ENCODE results near the gene INAFM1.

The INAFM1 gene

GRCh38 chr19:47274071-47274890 is at the start of gene INAFM1:
Gene INAFM1 (plus strand): TSS chr19:47274885. CDS start chr19:47274920, 35 bp downstream.
- DNase-seq = peak; percentile 82

DNA sequence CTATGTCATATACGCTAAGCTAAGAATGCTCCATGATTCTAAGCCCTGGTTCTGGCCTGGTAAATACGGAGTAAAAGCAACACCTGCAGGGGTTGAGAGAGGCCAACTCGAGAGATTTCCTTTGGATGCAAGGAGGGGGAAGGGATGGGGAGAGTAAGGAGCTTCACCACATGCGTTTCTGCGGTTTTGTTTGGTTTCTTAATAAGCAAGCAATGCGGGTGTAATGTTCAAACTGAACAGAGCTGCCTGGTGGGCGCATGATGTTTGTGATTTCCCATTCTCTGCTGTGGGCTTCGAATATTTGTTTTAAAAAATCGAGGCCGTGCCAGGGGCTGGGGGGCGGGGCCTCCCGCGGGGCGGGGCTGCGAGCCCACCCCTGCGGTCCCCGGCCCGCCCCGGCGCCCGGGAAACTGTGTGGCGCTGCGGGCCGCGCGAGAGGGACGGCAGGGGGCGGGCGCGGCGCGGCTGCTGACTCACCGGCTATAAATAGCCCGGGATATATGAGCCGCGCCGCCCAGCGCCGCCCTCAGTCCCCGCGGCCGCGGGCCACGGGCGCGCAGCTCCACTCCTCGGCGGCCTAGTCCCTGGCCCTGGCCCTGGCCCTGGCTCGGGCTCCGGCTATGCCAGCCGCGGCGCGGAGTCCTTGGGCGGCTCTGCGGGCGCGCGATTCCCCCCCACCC is 48.8 kb upstream of the INAFM1 start:
- no peak for DNase-seq

DNA sequence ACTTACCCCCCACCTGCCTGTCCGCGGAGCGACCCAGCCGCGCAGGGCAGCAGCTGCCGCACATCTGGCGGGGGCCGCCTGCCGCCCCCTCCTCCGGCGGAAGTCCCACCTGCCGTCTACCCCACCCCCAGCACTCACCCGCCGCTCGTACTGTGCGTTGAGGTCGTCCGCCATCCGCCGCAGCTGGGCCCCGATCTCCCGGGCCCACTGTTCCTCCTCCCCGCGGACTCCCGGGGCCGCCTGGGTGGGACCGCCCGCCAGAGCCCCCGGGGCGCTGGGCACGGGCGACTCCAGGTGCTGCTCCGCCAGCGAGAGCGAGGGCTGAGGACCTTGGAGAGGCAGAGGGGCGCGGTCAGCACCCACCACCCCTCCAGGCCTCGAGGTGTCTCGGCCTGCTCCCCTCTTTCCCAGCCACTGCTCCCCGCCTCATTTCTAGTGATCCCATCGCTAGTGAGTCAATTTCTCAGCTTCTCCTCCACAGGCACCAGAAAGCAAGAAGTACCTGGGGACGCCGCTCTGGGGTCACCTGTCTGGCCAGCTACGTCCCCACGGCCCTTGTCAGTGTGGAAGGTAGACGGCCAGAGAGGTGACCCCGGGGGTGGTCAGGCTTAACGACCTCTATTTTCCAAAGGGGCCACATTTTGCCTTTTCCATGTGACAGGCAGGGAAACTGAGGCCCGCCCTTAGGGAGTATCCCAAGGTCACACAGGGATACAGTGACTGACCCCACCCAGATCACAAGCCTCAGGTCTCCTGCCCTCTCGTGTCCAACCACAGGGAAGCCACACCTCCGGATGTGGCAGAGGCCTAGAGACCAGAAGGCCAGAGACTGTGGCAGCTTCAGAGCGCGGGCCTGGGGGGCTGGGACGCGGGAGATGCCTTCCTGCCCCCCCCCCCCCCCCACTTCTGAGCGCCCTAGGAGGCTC is 48.0 kb upstream of the INAFM1 start:
- no peak for DNase-seq

DNA sequence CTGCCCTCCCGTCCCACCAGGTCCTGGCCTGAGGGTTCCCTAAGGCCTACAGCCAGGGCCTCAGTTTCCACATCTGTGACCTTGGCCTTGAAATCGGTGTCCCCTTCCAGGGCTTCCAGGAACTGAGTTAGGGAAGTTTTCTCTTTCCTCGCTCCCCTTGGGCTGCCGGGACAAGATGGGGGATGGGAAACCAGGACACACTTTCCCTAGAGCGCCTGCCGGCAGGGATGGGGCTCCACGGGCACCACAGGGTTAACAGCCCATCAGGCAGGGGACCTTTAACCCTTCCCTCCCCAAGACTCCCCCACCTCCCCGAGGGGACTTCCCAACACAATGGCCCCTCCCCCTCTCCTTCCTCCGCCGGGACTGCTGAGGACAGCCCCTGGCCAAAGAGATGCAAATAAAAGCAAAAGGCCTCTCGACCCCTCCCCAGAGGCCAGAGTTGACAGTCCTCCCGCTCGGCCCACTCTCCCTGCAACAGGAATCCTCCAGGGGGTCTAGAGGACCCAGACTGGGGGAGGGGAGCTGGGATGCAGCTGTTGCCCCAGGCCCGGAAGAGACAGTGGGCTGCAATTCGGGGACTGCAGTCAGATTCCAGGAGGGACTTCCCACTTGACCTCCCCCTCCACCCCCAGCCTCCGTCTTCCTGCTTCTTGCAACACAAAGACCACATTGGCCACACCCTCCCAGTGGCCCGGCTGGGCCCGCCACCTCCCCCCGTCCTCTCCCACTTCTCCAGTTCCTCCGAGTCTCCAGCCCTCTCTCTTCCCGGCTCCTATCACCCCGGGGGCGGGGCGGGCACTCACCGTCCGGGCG is 47.1 kb upstream of the INAFM1 start:
- DNase-seq = peak; percentile 66

- no peak for DNase-seq
Observed at GRCh38 chr19:47228168-47228936, 46.3 kb upstream of the INAFM1 start.

DNA sequence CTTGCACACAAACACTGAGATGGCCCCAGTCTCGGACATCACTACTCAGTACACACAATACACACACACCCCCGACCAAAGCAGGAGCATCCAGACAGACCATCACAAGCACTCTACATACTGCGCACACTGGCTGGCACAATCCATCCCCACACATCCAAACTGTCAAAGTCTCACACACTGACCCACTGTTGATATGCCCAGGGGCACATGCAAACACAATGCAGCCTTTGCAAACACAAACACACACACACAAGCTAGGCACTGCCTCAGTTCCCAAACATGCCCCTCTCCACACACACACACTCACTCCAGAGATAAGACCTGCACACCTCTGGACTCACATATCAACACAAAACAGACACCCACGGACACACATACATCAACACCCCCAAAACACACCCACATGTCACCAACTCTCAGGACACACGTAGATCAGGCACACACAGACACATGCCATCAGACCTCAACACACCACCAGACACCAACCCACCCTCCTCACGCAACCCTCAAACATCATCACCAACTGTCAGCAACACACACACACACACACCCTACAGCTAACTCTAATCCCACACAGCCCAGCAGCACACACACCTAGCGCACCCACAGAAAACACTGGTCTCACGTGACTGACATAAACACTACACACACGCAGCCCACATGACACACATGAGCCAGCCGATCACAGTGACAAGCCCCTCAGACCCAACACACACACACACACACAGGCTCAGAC is 45.6 kb upstream of the INAFM1 start:
- DNase-seq = no peak

- no peak for DNase-seq
Observed at GRCh38 chr19:47229676-47230053, 45.0 kb upstream of the INAFM1 start.

- DNase-seq = no peak
Observed at GRCh38 chr19:47230054-47230920, 44.4 kb upstream of the INAFM1 start.

GRCh38 chr19:47230921-47231214 is 43.8 kb upstream of the INAFM1 start, which contains the start of gene BBC3:
Gene BBC3 (minus strand): TSS chr19:47231199. CDS start chr19:47228431, 2,768 bp downstream.
- DNase-seq = no peak

DNA sequence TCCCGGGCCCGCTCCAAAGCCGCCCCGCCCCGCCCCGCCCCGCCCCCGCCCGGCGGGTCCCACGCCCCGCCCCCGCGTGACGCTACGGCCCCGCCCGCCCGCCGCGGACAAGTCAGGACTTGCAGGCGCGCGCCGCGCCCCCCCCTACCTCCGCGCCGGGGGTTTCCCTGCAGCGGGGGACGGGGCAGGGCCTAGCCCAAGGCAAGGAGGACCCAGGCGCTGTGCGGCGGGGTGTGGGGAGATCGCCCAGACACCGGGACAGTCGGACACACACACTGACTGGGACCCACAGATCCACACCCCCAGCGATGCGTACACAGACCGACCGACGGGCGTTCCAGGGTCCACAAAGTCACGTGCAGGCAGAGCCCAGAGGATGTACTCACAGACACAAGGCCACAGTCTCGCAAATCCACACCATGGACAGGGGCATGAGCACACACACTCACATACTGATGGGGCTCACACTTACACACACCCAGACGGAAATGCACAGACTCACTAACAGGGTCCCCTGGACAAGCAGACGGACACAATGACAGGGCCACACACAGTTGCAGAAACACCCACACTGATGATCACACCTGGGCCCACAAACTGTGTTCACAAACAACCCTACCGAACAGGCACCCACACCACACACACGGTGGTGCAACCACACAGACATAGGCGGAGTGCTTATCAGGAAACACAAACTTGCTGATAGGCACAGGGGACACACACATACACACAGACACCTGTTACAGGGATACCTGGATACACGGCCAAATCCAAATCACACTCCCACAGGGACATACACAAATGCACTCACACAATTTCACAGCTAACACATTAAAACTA is 43.2 kb upstream of the INAFM1 start:
- DNase-seq = peak; percentile 68

DNA sequence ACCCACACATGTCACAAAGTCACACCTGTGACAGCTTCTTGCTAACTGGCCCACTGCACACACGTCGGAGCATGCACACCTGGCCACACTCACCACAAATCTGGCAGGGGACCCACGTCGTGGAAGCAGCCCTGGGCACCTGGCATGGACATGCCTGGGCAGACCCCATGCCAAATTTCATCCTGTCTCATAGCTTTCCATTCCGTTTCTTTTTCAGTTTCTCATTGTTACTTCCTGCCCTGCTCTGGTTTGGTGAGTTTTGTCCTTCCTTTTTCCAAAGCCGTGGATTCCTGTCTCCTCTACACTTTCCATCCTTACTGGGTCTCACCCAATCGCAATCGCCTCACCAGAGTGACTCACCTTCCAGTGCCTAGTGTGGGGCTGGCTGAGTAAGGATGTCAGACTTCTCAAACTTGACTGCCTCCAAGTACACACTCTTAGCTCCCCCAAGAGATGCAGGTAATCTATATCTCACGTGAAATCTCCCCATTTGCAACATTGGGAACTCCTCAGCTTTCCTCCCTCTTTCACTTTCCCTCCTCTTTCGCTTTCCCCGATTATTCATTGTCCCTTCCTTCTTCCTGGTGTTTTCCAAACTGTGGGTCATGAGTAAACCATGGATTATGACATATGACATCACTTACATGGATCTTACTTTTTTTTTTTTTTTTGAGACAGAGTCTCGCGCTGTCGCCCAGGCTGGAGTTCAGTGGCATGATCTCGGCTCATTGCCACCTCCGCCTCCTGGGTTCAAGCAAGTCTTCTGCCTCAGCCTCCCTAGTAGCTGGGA is 42.1 kb upstream of the INAFM1 start:
- peak; percentile 75 for DNase-seq

GRCh38 chr19:47236072-47236675 is 38.5 kb upstream of the INAFM1 start:
- no peak for DNase-seq

- no peak for DNase-seq
Observed at GRCh38 chr19:47239152-47239551, 35.5 kb upstream of the INAFM1 start.

DNA sequence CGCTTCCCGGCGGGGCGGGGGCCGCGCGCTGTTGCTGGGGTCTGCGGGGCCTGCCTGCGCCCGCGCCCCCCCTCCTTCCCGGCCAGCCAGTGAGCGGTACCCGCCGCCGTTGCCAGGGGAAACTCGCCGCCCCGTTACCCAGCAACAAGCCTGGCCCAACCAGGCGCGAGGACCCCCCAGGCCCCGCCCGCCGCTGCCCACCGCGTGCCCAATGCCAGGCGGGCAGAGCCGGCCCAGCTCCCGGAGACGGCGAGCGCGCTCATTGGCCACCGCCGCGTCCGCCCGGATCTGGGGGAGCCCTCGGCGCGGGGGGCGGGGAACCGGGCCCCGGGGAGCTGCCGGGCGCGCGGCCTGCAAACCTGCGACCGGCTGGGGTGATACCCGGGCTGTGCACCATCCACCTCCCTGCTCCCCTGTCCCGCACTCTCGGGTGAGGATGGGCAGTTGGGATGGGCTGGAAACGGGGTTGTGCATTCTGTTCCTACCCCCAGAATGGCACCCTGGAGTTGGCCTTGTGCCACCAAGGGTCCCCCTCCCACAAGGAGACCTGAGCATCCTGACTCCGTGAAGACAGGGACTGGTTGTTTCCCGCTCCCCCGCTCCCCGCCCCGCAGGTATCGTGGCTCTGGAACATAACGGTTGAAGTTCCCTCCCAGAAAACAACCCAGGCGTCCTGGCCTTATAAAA is 34.9 kb upstream of the INAFM1 start:
- no peak for DNase-seq

DNA sequence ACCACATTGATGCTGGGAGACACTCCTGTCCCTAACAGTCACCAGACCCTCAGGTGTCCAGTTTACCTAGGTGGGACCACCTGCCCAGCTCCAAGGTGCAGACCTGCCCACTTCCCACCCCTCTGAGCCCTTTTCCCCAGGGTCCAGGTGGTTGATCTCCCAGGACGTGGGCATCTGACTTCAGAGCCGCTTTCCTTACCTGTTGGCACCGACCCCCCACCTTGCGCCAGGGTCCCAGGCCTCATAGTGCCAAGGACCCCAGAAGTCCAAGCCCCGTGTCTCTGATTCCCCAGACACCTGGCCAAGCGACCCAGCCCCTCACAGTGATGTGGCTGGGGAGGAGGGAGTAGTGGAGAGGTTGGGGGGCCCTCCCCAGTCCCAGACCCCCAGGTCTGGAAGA is 34.1 kb upstream of the INAFM1 start:
- DNase-seq = no peak

DNA sequence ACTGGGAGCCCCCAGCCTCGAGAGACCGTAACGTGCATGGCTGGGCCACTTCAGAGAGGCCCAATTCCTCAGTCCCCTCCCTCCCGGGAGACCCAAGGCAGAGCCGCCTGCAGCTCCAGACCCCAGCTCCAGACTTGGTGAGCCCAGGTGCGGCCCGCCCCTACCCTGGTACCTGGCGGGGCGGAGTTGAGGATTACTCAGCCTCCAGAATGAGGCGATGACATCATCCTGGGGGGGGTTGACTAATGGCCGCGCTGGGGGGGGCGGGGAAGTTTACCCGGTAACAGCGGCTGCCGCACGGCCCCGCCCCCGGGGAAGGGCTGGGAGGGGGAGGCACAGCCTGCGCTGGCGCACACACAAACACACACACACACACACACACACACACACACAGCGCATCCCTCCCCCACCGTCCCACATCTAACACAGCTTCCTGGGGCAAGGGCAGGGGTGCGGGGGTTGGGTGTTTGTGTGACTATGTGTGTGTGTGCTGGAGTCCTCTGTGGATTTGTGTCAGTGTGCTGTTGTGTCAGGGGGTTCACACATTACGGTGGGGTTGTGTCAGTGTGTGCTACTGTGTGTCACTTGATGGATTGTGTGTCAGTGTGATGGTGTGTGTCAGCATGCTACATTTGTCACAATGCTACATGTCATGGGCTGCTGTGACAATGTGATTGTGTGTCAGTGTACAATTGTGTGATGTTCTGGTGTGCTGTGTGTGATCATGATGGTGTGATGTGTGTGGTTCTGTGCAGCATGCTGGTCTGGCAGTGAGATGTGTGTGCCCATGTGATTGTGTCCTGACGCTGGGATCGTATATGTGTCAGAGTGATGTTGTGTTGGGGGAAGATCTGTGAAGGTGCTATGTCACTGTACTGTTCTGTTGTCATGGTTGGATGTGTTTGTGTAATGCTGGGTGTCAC is 33.4 kb upstream of the INAFM1 start:
- DNase-seq = peak; percentile 64
